B cell (primary cell): ENCODE measurements around the gene CBFB.

ENCODE experiments used
- CTCF ChIP-seq: fragments of 200-600 bp; IDR thresholded peaks from one replicate; pipeline ENCODE4 v1.8.0; 2022; ENCODE audit warnings: antibody characterized with exemption, mild to moderate bottlenecking
- EZH2 ChIP-seq: IDR thresholded peaks from 2 replicates; pipeline ENCODE4 v1.6.1; 2012; ENCODE audit warnings: borderline replicate concordance, low read depth, mild to moderate bottlenecking, moderate library complexity, low read length; ENCODE audit not compliant: insufficient read depth, poor library complexity, severe bottlenecking

- TF ChIP-seq CTCF (no peak), EZH2 (no peak)
Measured at GRCh38 chr16:67077871-67078270, 48.9 kb downstream of the CBFB start.
